Islet of Langerhans (tissue), 1 donor: Measurements from ENCODE around the gene VPS45.

Source experiments
- FAIRE-seq: peaks from one replicate; lab custom pipeline; 2011; peaks lifted over from hg19 to GRCh38; lab: Jason Lieb, UNC

Gene VPS45

DNA sequence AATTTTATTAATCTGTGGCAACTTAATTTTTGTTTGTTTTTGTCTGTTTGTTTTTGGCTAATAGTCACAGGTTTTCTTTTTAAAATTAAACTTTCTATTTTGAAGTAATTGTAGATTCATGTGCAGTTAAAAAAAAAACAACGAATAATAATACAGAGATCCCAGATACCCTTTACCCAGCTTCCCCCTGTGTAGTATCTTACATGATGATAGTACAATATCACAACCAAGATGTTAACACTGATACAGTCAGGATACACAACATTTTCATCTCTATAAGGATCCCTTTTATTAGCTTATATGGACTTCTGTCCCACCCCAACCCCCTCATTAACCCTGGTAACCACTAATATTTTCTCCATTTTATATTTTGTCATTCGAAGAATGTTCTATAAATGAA lies 5.9 kb downstream of the VPS45 start:
- FAIRE-seq: no peak

DNA sequence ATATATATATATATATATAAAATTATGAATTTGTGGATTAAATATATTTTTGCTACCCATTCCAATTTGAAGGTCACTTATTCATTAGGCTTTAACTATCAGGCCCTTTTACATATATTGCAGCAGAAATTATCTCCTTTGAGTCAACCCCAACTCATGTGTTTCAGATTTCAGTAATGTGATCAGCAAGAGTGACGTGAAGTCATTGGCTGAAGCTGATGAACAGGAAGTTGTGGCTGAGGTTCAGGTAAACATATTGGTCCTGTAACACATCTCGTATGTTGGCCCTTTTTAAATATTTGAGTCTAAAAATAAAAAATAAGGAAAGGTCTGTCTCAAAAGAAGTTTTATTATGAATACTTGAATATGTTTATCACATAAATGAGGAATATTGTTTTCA lies 8.5 kb downstream of the VPS45 start:
- no peak for FAIRE-seq

- FAIRE-seq: no peak
Measured at GRCh38 chr1:150076985-150077384, 9.4 kb downstream of the VPS45 start.

DNA sequence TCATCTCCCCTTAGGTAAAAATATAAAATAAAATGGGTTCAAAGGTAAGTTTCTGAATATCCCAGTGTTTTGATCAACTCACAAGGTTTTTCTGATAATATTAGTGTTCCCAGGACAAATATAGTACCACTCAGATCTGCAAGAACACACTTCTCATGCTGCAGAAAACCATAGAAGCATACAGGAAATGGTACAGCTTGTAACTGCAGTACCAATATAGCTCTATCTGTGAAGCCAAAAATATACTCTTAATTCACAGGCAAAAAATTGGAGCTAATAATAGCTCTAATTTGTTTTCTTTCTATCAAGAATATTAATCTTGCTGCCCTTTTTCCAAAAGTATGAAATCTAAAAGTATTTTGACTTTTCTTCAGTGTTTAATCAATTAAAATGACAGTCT lies 13.2 kb downstream of the VPS45 start:
- no peak for FAIRE-seq

GRCh38 chr1:150082494-150082893 lies 14.9 kb downstream of the VPS45 start:
- no peak for FAIRE-seq

GRCh38 chr1:150083907-150084306 lies 16.3 kb downstream of the VPS45 start:
- no peak for FAIRE-seq

GRCh38 chr1:150085406-150085805 lies 17.8 kb downstream of the VPS45 start:
- FAIRE-seq: no peak

DNA sequence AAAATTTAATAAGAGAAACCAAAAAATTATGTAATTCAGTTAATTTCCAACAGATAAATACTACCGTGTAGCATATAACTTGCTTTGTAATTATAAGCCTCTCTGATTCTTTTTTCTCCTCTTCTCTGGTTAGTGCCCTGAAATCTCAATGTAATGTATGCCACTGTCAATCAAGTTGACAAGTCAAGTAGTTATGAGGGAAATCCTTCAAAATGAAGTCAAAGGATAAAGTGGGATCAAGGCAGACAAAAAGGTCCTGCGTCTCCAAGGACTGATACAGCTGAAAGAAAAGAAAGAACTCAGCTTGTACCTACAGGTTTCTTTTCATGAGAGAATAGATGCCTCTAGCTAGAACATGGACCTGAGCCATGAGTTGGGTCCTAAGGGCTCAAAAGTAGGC lies 19.8 kb downstream of the VPS45 start:
- no peak for FAIRE-seq

GRCh38 chr1:150089846-150090520 lies 22.4 kb downstream of the VPS45 start:
- FAIRE-seq: no peak

- no peak for FAIRE-seq
Measured at GRCh38 chr1:150092180-150092791, 24.7 kb downstream of the VPS45 start.

DNA sequence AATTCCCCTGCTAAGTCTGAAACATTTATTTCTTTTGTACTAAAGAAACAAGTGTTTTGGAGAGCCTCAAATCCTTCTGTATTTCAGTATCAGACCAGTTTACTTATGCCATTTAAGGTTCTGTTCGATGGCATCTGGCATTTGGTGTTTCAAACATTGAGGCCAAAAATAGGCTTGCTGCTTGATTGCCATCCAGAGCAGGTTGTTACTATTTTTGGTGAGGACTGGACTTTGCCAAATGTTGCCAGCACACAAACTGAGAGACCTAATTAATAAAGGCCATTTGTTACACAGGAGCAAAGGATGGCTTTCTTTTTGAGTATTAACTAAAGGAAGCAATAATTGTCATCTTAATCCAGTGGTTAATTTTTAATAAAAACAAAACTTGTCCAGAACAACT lies 26.2 kb downstream of the VPS45 start:
- FAIRE-seq: peak; percentile 51

DNA sequence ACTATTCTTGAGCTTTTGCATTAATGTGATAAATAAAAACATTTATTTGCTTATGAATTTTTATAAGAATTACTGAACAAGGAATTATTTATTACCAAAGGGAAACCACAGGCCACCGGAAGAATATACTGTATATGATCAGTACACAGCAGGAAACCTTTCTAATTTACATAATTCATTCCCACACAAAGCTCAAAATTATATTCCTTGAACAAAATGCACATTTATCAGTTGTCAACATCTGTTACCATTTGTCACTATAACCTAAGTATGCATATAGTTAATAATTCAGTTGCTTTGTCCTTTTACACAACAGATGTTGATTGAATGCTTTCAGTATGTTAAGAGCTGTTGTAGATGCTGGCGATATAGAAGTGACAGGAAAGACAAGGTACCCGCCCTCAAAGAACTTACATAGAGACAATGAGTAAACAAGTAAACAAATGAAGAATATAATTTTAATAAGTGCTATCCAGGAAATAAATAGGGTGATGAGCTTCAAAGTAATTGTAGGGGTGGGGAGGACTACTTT lies 27.2 kb downstream of the VPS45 start:
- FAIRE-seq: no peak

DNA sequence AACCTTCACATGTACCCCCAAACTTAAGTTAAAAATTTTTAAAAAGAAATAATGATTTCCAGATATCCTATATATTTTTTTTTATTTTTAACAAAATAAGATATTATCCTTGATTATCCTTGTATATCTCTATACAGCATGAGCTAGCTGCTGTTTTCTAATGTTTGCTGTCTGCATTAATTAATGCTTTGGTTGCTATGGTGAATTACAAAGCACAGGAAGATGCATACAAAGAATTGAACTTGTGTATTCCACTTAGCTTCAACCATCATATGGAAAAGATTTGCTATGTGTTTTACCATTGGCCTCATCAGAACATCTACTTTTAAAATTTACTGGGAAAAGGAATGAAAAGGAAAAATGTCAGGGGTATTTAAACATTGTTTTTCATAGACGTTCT lies 35.4 kb downstream of the VPS45 start:
- FAIRE-seq: no peak

- no peak for FAIRE-seq
Measured at GRCh38 chr1:150106341-150106740, 38.8 kb downstream of the VPS45 start.

DNA sequence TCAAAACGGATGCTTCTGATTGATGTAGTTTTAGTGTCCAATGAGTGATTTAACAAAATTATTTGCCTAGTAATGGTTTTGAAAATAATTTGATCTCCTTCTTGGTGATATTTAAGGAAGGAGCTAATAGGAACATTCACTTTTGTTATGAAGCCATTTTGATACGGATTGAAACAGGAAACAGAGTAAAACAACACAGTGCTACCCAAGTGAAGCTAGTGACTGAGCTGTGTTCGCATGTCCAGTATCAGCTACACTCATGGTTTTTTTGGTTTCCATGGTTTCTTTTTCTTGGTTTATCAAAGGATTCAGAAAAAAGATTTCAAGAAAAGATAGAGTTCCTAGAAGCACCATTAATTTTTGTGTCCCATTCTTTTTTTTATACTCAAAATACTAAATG lies 42.0 kb downstream of the VPS45 start:
- FAIRE-seq: no peak

GRCh38 chr1:150110116-150110515 lies 42.5 kb downstream of the VPS45 start:
- FAIRE-seq: no peak

- FAIRE-seq: no peak
Measured at GRCh38 chr1:150111670-150112069, 44.1 kb downstream of the VPS45 start.

GRCh38 chr1:150115121-150115520 lies 47.5 kb downstream of the VPS45 start:
- no peak for FAIRE-seq

DNA sequence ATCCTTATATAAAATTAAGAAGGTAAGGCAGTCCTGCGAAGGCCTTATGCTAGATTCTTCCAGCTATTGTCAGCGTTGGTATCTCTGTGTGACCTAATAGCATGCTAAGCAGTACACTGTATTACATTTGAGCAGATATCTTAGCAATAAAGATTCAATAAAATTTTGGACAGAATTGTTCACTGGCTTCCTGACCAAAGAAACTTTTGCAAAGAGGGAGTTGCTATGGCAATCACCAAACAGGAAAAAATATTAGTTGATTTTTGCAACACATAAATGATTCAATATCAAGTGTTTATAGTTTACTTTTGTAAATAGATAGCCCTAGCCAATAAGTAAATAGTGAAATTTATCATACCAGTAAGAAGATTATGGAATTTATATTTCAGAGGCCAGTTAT lies 51.1 kb downstream of the VPS45 start:
- FAIRE-seq: no peak

DNA sequence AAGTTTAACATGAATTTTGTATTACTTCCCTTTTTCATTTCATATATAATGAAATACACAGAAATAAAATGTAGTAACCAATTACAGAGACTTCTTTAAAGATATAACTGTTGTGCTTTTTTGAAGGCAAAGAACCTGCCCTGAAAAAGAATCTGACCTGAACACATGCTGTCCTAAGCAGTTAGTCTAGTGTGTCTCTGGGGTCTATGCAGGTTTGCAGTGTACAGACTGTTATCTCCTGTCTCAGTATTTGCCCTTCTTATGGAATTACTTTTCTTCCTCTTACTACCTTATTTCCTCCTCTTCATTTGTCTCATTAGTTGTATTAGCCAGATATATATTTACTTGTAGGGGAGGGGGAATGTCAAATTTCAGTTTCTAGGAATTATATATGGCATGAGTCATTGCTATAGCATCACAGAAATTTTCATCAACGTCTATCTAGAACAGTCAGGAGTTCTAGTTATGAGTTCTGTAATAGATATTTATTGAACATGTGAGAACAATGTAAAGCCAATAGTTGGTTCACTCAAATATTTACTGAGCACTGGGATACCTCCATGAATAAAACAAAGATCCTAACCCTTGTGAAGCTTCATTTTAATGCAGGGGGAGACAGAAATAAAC lies 53.8 kb downstream of the VPS45 start:
- no peak for FAIRE-seq

- no peak for FAIRE-seq
Measured at GRCh38 chr1:150126811-150127210, 59.2 kb downstream of the VPS45 start.

- FAIRE-seq: no peak
Measured at GRCh38 chr1:150127464-150127863, 59.9 kb downstream of the VPS45 start.

DNA sequence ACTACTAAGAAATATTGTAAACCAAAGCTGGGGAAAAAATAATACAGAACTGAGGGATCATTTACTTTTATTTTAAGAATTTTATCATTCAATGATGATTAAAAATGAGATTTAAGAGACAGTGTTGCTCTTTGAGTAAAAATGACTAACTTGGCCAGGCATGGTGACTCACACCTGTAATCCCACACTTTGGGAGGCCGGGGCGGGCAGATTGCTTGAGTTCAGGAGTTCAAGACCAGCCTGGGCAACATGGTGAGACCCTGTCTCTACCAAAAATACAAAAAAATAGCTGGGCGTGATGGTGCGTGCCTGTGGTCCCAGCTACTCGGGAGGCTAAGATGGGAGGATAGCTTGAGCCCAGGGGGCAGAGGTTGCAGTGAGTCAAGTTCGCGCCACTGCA lies 60.3 kb downstream of the VPS45 start:
- FAIRE-seq: no peak

DNA sequence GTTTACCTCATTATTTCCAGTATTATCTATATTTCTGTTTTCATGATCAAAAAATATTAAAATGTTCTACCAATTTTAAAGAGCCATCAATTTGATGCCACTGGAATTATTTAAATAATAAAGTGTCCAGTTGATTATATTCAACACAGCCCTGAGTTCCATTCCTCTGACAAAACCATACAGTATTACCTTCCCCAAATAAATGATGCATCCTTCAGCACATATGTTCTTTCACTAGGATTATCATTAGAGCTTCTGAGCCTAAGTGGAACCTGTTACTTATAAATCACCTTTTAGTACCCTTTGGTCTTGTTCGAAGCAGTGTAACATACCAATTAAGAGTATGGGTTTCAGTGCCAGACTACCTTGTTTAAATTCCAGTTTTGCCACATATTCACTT lies 64.8 kb downstream of the VPS45 start:
- FAIRE-seq: no peak
